8988T (cell line): ENCODE measurements around the gene CDK2.
A peak's percentile ranks its signal among the peaks of the same experiment; 100 is the strongest.
"Not testable (repeated sequence)": the region's sequence is repeated elsewhere in the genome, so short reads cannot be mapped to it uniquely, and the experiment has no call there.

ENCODE experiments used
- DNase-seq: peaks from one replicate; pipeline ENCODE4 v3.0.0; 2011

CDK2 gene

GRCh38 chr12:55938826-55939501 lies 27.7 kb upstream of the CDK2 start:
- DNase-seq = no peak

DNA sequence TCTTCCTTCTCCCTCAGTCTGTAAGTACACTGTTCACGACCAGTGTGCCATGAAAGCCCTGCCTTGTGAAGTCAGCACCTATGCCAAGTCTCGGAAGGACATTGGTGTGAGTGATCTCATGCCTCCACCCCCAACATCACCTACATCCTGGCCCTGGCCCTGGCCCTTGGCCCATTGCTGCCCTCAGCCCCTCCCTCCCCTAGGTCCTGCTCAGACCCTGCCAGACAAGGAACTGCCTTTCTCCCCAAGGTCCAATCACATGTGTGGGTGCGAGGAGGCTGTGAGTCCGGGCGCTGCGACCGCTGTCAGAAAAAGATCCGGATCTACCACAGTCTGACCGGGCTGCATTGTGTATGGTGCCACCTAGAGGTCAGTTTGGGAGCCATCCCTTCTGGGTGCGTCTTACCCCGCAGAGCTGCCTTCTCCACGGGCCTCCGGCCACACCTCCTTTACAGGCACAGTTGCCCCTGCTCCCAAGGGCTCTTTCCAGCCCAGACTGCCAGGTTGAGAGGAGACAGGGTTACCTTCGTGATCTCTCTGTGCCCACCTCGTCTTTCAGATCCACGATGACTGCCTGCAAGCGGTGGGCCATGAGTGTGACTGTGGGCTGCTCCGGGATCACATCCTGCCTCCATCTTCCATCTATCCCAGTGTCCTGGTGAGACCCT lies 26.4 kb upstream of the CDK2 start:
- DNase-seq = peak; percentile 62

GRCh38 chr12:55942055-55942454 lies 24.6 kb upstream of the CDK2 start:
- DNase-seq = no peak

- no peak for DNase-seq
Measured at GRCh38 chr12:55942577-55943136, 24.0 kb upstream of the CDK2 start.

GRCh38 chr12:55946553-55946952 lies 20.1 kb upstream of the CDK2 start:
- DNase-seq = no peak

- DNase-seq = no peak
Measured at GRCh38 chr12:55955344-55955743, 11.3 kb upstream of the CDK2 start.

DNA sequence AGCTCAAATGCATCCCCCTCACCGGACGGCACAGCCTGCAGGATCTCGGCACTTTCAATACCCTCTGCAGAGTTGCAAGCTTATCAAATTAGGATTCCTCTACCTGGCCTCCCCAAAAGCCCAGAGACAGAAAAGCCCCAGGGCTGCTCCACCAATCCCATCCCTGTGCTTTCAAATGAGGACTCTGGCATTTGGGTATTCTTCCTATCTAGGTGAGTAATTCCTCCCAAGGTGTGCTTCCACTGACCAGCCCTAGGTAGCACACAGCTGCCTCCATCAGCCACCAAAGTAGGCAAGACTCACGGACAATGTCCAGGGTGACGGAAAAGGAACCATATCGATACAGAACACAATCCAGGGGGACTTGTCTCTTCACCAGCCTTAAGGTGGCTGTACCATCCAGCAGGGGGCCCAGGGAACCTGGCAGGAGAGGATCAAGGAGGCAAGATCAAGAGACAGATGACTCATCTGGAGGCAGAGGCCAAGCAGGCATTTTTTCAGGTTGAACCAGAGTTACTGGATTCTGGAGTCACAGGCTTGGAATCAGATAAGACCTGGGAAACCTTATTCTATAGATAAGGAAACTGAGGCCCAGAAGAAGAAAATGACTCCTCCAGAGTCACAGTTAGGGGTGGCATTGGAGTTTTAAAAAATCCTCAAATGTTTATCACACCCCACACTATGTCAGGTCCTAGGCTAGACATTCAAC lies 10.7 kb upstream of the CDK2 start:
- peak; percentile 75 for DNase-seq

DNA sequence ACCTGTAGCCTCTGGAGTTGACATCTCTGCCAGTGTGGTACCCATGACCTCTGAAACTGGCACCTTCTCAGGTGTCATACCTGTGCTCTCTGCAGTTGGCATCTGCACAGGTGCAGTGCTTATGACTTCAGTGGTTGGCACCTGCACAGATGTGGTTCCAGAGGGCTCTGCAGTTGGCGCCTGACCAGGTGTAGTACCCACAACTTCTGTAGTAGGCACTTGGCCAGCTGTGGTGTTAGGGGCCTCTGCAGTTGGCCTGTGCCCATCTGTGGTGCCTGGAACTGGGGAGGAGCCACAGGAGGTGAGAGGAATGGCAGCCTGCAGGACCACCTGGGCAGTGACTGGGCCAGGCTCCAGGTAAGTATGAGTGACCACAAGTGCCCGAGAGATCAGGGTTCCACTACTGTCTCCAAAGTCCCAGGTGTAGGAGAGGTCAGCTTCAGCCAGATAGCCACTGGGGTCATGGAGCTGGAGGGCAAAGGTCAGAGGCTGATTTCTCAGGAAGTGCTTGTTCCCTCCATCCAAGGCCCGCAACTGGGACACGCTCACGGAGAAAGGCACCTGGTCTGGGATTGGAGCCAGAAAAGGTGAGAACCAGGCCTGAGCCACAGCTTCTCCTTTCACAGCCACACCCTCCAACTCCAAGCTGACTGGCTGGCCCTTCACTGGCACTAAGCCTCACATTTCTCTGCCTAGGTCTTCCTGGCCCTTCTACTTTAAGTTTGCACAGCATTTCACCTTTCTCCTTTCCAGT lies 9.3 kb upstream of the CDK2 start:
- DNase-seq = no peak

DNA sequence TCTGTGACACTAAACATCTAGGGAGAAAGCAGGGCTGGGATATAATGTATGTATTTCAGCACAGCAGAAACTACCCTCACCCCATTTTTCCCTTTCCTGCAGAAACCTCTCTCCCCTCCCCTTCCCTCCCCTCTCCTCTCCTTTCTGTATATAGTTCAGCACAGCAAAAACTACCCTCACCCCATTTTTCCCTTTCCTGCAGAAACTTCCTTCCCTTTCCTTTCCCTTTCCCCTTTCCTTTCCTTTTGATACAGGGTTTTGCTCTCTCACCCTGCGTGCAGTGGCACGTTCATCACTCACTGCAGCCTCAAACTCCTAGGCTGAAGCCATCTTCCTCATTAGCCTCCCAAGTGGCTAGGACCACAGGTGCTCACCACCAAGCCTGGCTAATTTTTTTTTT lies 2.9 kb upstream of the CDK2 start:
- no peak for DNase-seq

- DNase-seq = no peak
Measured at GRCh38 chr12:55965240-55965639, 1.4 kb upstream of the CDK2 start.

DNA sequence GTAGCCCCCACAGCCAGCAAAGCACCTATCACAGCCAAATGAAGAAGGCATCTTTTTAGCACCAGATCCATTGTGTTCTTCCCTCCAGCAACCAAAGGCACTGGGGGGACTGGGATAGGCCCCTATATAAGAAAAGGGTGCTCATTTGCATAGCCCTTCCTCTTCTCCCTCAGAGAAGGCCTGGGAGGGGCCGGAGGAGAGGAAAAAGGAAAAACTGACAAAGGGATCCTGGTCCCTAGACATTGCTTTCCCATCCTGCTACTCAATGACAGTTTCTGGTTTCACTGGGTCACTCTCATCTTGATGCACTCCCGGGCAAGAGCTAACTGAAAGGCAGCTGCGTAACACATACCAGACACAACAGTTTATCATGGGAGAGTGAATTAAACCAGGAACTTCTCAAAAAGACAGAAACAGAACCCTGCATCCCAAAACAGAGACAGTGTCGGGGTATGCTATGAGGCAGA lies 656 bp upstream of the CDK2 start, which contains the start of gene PMEL:
PMEL (minus strand) TSS at position 102 of the 467 bp plus-strand sequence; CDS start at position 71, 31 bp downstream.
- no peak for DNase-seq

GRCh38 chr12:55969356-55969755 lies 2.7 kb downstream of the CDK2 start:
- DNase-seq = no peak

DNA sequence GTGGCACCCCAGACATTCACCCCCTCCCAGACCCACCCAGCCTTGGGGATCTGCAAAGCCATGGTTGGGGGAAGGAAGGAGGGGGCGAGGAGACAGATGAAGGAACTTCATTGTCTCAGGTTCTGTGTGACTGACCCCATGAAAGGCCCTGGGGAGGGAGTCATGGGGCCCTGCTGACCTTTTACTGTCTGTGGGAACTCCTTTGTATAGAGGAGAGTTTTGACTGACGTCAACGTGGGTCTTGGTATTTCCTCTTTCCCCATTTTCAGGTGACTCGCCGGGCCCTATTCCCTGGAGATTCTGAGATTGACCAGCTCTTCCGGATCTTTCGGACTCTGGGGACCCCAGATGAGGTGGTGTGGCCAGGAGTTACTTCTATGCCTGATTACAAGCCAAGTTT lies 4.1 kb downstream of the CDK2 start:
- no peak for DNase-seq

GRCh38 chr12:55972042-55972441 lies 5.4 kb downstream of the CDK2 start:
- DNase-seq = no peak

- no peak for DNase-seq
Measured at GRCh38 chr12:55972456-55972855, 5.8 kb downstream of the CDK2 start.

- DNase-seq = no peak
Measured at GRCh38 chr12:55972911-55973598, 6.4 kb downstream of the CDK2 start.

- peak; percentile 80 for DNase-seq
Measured at GRCh38 chr12:55973599-55974307, 7.1 kb downstream of the CDK2 start, which contains the start of gene RAB5B. TSS of gene RAB5B (plus strand) at chr12:55974078. CDS start at chr12:55986961, 12,883 bp downstream.

- DNase-seq = no peak
Measured at GRCh38 chr12:55974308-55974730, 7.7 kb downstream of the CDK2 start.

GRCh38 chr12:55978393-55978792 lies 11.8 kb downstream of the CDK2 start:
- no peak for DNase-seq

DNA sequence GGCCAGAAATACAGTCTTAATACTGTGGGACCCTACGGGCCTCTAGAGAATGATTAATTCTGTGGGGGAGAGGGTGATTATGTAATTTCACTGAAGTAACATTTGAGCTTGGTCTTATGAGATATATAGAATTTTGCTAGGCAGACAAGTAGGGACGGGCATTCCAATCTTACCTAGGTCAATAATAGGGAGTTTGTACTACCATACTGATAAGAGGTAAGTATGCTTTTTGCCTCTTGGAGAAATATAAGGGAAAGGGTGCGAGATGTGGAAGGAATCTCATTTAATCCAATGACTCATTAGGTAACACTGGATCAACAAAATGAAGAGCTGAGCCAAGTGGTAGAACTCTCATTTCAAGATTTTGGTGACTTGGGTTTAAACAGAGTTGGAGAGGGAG lies 12.4 kb downstream of the CDK2 start:
- DNase-seq = no peak

DNA sequence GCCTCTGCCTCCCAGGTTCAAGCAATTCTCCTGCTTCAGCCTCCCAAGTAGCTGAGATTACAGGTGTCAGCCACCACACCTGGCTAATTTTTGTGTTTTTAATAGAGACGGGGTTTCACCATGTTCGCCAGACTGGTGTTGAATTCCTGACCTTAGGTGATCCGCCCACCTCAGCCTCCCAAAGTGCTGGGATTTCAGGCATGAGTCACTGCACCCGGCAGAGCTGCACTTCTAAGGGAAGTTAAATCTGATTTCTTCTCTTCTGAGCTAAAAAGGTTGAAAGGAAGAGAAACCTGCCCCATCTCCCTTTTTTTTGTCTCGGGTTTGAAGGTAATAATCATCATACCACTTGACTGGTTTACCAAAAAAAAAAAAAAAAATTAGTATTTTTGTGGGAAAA lies 15.3 kb downstream of the CDK2 start:
- not testable (repeated sequence) for DNase-seq
